Neuronal stem cell (in vitro differentiated cells): Measurements from ENCODE around the gene PARD3B.

Experiments
- DNase-seq: peaks from one replicate; pipeline ENCODE4 v3.0.0-alpha.2; 2013; ENCODE audit warnings: low spot score
- H2AFZ ChIP-seq: one replicate; pipeline ENCODE4 v1.6.1; 2013; ENCODE audit warnings: mild to moderate bottlenecking, low read length, inconsistent platforms
- H2AK5ac ChIP-seq: 2 replicates; pipeline ENCODE4 v1.6.1; 2013; ENCODE audit warnings: low read depth, mild to moderate bottlenecking, inconsistent platforms, low read length, moderate library complexity, mixed read lengths
- H2BK120ac ChIP-seq: 2 replicates; pipeline ENCODE4 v1.6.1; 2013; ENCODE audit warnings: low read depth, mild to moderate bottlenecking, inconsistent platforms, low read length, moderate library complexity, mixed read lengths
- H2BK12ac ChIP-seq: one replicate; pipeline ENCODE4 v1.6.1; 2013; ENCODE audit warnings: low read length, inconsistent platforms
- H2BK15ac ChIP-seq: 2 replicates; pipeline ENCODE4 v1.6.1; 2013; ENCODE audit warnings: mild to moderate bottlenecking, low read length, inconsistent platforms, mixed read lengths
- H2BK5ac ChIP-seq: one replicate; pipeline ENCODE4 v1.6.1; 2013; ENCODE audit warnings: inconsistent platforms, mild to moderate bottlenecking, low read length, moderate library complexity
- H3K14ac ChIP-seq: one replicate; pipeline ENCODE4 v1.6.1; 2013; ENCODE audit warnings: low read length, inconsistent platforms
- H3K18ac ChIP-seq: 2 replicates; pipeline ENCODE4 v1.6.1; 2013; ENCODE audit warnings: low read length, inconsistent platforms
- H3K23ac ChIP-seq: 2 replicates; pipeline ENCODE4 v1.6.1; 2013; ENCODE audit warnings: low read depth, mild to moderate bottlenecking, mixed read lengths, low read length, inconsistent platforms; ENCODE audit not compliant: poor library complexity
- H3K27ac ChIP-seq: replicated peaks from 3 replicates; pipeline ENCODE4 v1.5.1; 2013; ENCODE audit warnings: low read length, inconsistent platforms
- H3K27me3 ChIP-seq, 3 experiments: 2 replicates each; pipeline ENCODE4 v1.6.1; 2013; ENCODE audit warnings: low read length in 3 of 3, mild to moderate bottlenecking in 2 of 3, inconsistent platforms in 1 of 3, low read depth in 1 of 3, mixed read lengths in 1 of 3, moderate library complexity in 1 of 3; ENCODE audit not compliant: control insufficient read depth in 3 of 3, insufficient read depth in 3 of 3
- H3K36me3 ChIP-seq, 2 donors: replicated peaks in 1 of 2; 2 replicates each; pipeline ENCODE4 v1.6.1; 2013; ENCODE audit warnings: low read length in 2 of 2; ENCODE audit not compliant: control insufficient read depth in 2 of 2, insufficient read depth in 2 of 2
- H3K4ac ChIP-seq: 2 replicates; pipeline ENCODE4 v1.6.1; 2013; ENCODE audit warnings: inconsistent platforms, mild to moderate bottlenecking, low read length, moderate library complexity
- H3K4me1 ChIP-seq, 2 donors: 1 replicate in 1 of 2; 2 replicates in 1 of 2; pipeline ENCODE4 v1.6.1; 2013; ENCODE audit warnings: low read length in 2 of 2, low read depth in 1 of 2; ENCODE audit not compliant: control insufficient read depth in 2 of 2, insufficient read depth in 1 of 2
- H3K4me2 ChIP-seq: one replicate; pipeline ENCODE4 v1.6.1; 2013; ENCODE audit warnings: mild to moderate bottlenecking, low read length, inconsistent platforms; ENCODE audit not compliant: insufficient read depth, poor library complexity, severe bottlenecking
- H3K4me3 ChIP-seq, 2 donors: 2 replicates each; pipeline ENCODE4 v1.5.1; 2013; ENCODE audit warnings: low read length in 2 of 2, mild to moderate bottlenecking in 2 of 2, inconsistent platforms in 1 of 2, moderate library complexity in 1 of 2
- H3K79me1 ChIP-seq: one replicate; pipeline ENCODE4 v1.6.1; 2013; ENCODE audit warnings: low read depth, mild to moderate bottlenecking, inconsistent platforms, low read length, moderate library complexity
- H3K9ac ChIP-seq: one replicate; pipeline ENCODE4 v1.6.1; 2013; ENCODE audit warnings: mild to moderate bottlenecking, low read depth, low read length, inconsistent platforms; ENCODE audit not compliant: poor library complexity
- H3K9me3 ChIP-seq, 2 donors: replicated peaks in 1 of 2; 2 replicates each; pipeline versions ENCODE3 to v1.6.1; 2013; ENCODE audit warnings: low read length in 2 of 2, mild to moderate bottlenecking in 2 of 2, inconsistent platforms in 1 of 2, low read depth in 1 of 2, mixed read lengths in 1 of 2, moderate library complexity in 1 of 2; ENCODE audit not compliant: control insufficient read depth in 2 of 2, insufficient read depth in 1 of 2
- H4K8ac ChIP-seq: one replicate; pipeline ENCODE4 v1.6.1; 2013; ENCODE audit warnings: low read depth, mild to moderate bottlenecking, inconsistent platforms, low read length, moderate library complexity
- H4K91ac ChIP-seq: one replicate; pipeline ENCODE4 v1.6.1; 2013; ENCODE audit warnings: low read length, low read depth, mild to moderate bottlenecking, inconsistent platforms; ENCODE audit not compliant: poor library complexity
- WGBS, 2 donors: extraction: QIAGEN DNeasy Blood & Tissue Kit; methylation state at CpG; one replicate each; pipeline ENCODE4 v1.1.7; 2013; ENCODE audit warnings: missing lambda C conversion rate in 2 of 2, mixed read lengths in 1 of 2; ENCODE audit not compliant: insufficient read length in 2 of 2, insufficient replicate concordance in 1 of 2; ENCODE audit errors: extremely low coverage in 2 of 2; 5-methylcytosine and 5-hydroxymethylcytosine counted together

The PARD3B gene

GRCh38 chr2:204750389-204750788, 205.1 kb downstream of the PARD3B start:
- Histone ChIP-seq H2AK5ac (no peak overlapping the region), H3K79me1 (no peaks in the 10 kb centered on the region), H2BK15ac (no peak overlapping the region), H2AFZ (no peak overlapping the region), H4K8ac (no peak overlapping the region), H3K27ac (no peak overlapping the region), H3K4me1 (no peaks in the 10 kb centered on the region), H3K27me3 (no peaks in the 10 kb centered on the region), H4K91ac (no peak overlapping the region), H2BK12ac (no peak overlapping the region), H3K4me3 (no peak overlapping the region), H3K4ac (no peak overlapping the region), H2BK5ac (no peak overlapping the region), H3K4me2 (no peak overlapping the region), H3K18ac (no peak overlapping the region), H3K14ac (no peak overlapping the region), H3K23ac (no peak overlapping the region), H2BK120ac (no peak overlapping the region), H3K9me3 (no peaks in the 10 kb centered on the region), H3K36me3 (no peaks in the 10 kb centered on the region), H3K9ac (no peak overlapping the region)
- no peak for DNase-seq
- WGBS, 2 donors, result no CpG with 5 or more reads among the region's 5 CpGs

- H2AFZ ChIP-seq, result no peak overlapping the region
- H3K27ac ChIP-seq, result no peak overlapping the region
- H3K4me1 ChIP-seq, result no peaks in the 10 kb centered on the region
- H3K9ac ChIP-seq, result no peak overlapping the region
- no peak overlapping the region for H3K23ac ChIP-seq
- H3K27me3 ChIP-seq, result no peaks in the 10 kb centered on the region
- H3K79me1 ChIP-seq, result no peaks in the 10 kb centered on the region
- H2BK12ac ChIP-seq, result no peak overlapping the region
- H4K8ac ChIP-seq, result no peak overlapping the region
- no peak overlapping the region for H3K4ac ChIP-seq
- no peak overlapping the region for H2BK5ac ChIP-seq
- no peak overlapping the region for H4K91ac ChIP-seq
- H3K4me2 ChIP-seq, result no peak overlapping the region
- H3K14ac ChIP-seq, result no peak overlapping the region
- H3K9me3 ChIP-seq, result no peaks in the 10 kb centered on the region
- no peak for DNase-seq
- no peak overlapping the region for H2AK5ac ChIP-seq
- H3K4me3 ChIP-seq, result no peak overlapping the region
- H2BK120ac ChIP-seq, result no peak overlapping the region
- no peak overlapping the region for H2BK15ac ChIP-seq
- no peak overlapping the region for H3K18ac ChIP-seq
- H3K36me3 ChIP-seq, result no peaks in the 10 kb centered on the region
Measured at GRCh38 chr2:204751472-204751871, 206.2 kb downstream of the PARD3B start.

- Histone ChIP-seq H4K8ac (no peak overlapping the region), H3K9ac (no peak overlapping the region), H2AFZ (no peak overlapping the region), H3K27me3 (no peaks in the 10 kb centered on the region), H3K4me3 (no peak overlapping the region), H2BK5ac (no peak overlapping the region), H3K4me2 (no peak overlapping the region), H2BK15ac (no peak overlapping the region), H3K79me1 (no peaks in the 10 kb centered on the region), H3K9me3 (no peaks in the 10 kb centered on the region), H3K4me1 (no peaks in the 10 kb centered on the region), H3K27ac (no peak overlapping the region), H4K91ac (no peak overlapping the region), H3K18ac (no peak overlapping the region), H3K14ac (no peak overlapping the region), H3K36me3 (no peaks in the 10 kb centered on the region), H2AK5ac (no peak overlapping the region), H3K4ac (no peak overlapping the region), H2BK12ac (no peak overlapping the region), H2BK120ac (no peak overlapping the region), H3K23ac (no peak overlapping the region)
- no CpG with 5 or more reads among the region's 1 CpG for WGBS, 2 donors
- DNase-seq, result no peak
Measured at GRCh38 chr2:204753841-204754240, 208.6 kb downstream of the PARD3B start.

GRCh38 chr2:204754898-204755297, 209.6 kb downstream of the PARD3B start:
- H2BK12ac ChIP-seq, result no peak overlapping the region
- no peak overlapping the region for H3K4ac ChIP-seq
- H2BK5ac ChIP-seq, result no peak overlapping the region
- no peak overlapping the region for H4K91ac ChIP-seq
- no peak overlapping the region for H2AK5ac ChIP-seq
- no peak overlapping the region for H3K23ac ChIP-seq
- H3K4me2 ChIP-seq, result no peak overlapping the region
- no peak overlapping the region for H2BK120ac ChIP-seq
- H3K9ac ChIP-seq, result no peak overlapping the region
- no peaks in the 10 kb centered on the region for H3K27me3 ChIP-seq
- H3K27ac ChIP-seq, result no peak overlapping the region
- H3K9me3 ChIP-seq, result no peaks in the 10 kb centered on the region
- WGBS, 2 donors, result no CpG with 5 or more reads among the region's 3 CpGs
- no peak overlapping the region for H2BK15ac ChIP-seq
- no peak overlapping the region for H3K18ac ChIP-seq
- H3K36me3 ChIP-seq, result no peaks in the 10 kb centered on the region
- no peak overlapping the region for H2AFZ ChIP-seq
- H3K4me3 ChIP-seq, result no peak overlapping the region
- no peak overlapping the region for H4K8ac ChIP-seq
- H3K14ac ChIP-seq, result no peak overlapping the region
- no peaks in the 10 kb centered on the region for H3K79me1 ChIP-seq
- no peaks in the 10 kb centered on the region for H3K4me1 ChIP-seq
- DNase-seq, result no peak
